NCI-H345 treated with DMSO at 0.1 percent for 48 hours (cell line): Measurements from ENCODE around the gene C4A.
"Not testable (repeated sequence)": the region's sequence is repeated elsewhere in the genome, so short reads cannot be mapped to it uniquely, and the experiment has no call there.

Experiments
- DNase-seq: peaks from one replicate; lab custom pipeline; 2025; ENCODE audit not compliant: unreplicated experiment; lab: John Stamatoyannopoulos, UW

Gene C4A

DNA sequence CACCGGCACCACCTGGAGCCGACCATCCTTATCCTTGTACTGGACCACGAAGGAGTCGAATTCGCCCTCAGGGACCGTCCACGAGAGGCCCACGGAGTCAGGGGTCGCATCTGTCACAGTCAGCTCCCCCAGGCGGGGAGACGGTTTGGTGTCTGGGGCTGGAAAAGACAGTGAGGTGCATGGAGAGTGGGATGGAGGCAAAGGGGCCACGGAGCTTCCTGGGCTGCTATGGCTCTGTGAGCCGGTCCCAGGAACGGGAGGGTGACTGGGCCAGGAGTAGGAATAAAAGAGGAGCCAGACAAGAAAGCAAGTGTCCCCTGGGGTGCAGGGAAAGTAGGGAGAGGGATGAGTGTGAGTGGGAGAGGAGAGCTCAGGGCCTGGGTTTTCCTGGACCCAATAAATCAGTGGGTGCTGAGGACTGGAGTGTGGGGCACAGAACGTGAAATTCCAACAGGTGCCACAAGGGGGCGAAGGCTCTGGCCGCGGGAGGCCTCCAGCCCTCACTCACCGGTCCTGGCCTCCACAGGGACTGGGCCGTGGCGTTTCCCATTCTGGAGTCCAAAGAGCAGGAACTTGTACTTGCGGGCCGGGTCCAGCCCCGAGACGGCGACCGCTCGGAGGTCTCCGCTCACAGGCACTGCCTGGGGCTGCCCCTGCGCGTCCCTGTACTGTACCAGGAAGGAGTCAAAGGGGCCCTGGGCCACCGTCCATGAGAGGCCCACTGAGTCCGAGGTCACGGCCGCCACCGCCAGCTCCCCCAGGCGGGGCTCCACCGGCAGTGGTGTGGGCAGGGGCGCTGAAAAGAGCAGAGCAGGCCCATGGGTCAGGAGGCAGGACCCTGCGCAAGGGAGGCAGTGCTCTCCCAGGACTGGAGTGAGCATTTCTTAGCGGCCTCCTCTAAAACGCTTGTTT, 66.3 kb downstream of the C4A start:
- DNase-seq: no peak

DNA sequence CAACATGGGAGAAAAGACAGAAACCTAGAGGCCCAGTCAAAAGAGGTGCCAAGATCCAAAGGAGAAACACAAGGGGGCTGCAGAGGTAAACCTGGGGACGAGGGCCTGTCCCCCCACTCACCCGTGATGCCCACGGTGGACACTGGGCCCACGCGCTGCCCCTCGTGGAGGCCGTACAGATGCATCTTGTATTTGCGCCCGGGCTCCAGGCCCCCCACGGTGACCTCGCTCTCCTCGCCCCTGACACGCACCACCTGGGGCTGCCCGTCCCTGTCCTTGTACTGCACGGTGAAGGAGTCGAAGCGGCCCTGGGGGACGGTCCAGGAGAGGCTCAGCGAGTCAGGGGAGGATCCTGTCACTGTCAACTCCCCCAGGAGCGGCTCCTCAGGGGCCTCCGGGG, 67.3 kb downstream of the C4A start:
- DNase-seq: not testable (repeated sequence)

DNA sequence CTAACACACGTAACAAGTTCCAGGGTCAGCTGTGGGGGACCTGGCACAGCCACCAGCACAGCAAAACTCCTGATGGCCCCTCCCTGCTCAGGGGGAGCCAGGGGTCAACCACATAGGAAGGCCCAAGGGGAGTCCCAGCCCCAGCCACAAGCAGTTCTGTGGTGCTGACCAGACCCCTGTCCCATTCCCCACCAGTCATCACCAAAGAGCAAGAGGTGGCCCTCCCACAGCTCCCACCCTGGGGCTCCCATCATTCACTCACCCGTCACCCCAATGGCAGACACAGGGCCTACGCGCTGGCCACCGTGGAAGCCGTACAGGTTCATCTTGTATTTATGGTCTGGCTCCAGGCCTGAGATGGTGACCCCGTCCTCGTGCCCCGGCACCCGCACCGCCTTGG, 67.9 kb downstream of the C4A start:
- not testable (repeated sequence) for DNase-seq

DNA sequence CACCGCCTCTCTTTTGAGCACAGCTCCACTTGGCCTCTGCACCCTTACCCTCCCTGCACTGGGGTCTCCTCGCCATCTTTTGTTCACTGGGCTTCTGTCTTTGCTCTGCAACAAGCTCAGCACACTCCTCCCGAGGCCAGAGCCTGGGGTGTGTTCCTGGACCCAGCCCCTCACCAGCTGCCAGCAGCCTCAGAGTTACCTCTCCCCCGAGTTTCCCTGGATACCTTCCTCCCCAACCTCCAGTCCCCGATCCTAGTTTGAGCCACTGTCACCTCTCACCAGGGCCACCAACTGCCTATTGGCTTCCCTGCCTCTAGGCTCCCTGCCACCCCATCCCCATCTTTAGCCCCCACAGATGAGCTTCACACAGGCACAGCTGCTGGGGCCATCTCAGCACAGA, 68.7 kb downstream of the C4A start:
- no peak for DNase-seq
